HepG2 (cell line): Measurements from ENCODE around the gene PCYOX1L. TPM values are rescaled to one million over a fixed set of nuclear protein-coding genes. Genes with fewer than 3 reads are reported as not detected.

Experiments
- ATAC-seq: fragments of 200-7000 bp; cut with Tn5 transposase; 3 replicates; pipeline ENCODE4 v1.9.1; 2020; ENCODE audit warnings: mild to moderate bottlenecking, moderate library complexity
- BruUV-seq: library from RNA; stranded (reverse); fragments of 400-500 nt; replicated peaks from 2 replicates; lab custom pipeline; 2021; lab: Mats Ljungman, UMichigan
- CTCF ChIA-PET: fragments of 300-600 bp; formaldehyde crosslinking; extraction: SDS; loops from one replicate; lab custom pipeline; 2021; ENCODE audit warnings: low total read pairs, inconsistent platforms, low intra/inter-chr PET ratio; lab: Yijun Ruan, JAX
- POLR2A ChIA-PET: fragments of 350-600 bp; sonication (Branson Sonifier 250); formaldehyde crosslinking; loops from one replicate; lab custom pipeline; 2020; ENCODE audit warnings: antibody characterized with exemption, inconsistent platforms; lab: Yijun Ruan, JAX
- DNase-seq: peaks from one replicate; pipeline ENCODE4 v3.0.0-alpha.2; 2015; ENCODE audit warnings: low spot score
- FAIRE-seq: peaks from 3 replicates; lab custom pipeline; 2011; peaks lifted over from hg19 to GRCh38; lab: Jason Lieb, UNC
- H2AFZ ChIP-seq: one replicate; pipeline ENCODE4 v1.6.1; 2011; ENCODE audit warnings: low read length, inconsistent platforms
- H3K27ac ChIP-seq: fragments of 300-600 bp; 3 replicates; pipeline ENCODE4 v1.8.0; 2011; ENCODE audit warnings: mixed run types, mild to moderate bottlenecking, mixed read lengths, low read length, inconsistent platforms; ENCODE audit not compliant: insufficient read depth; ENCODE audit errors: extremely low read length
- H3K27me3 ChIP-seq, 2 experiments: fragments of 200-600 bp in 1 of 2; 2 replicates in 1 of 2; 3 replicates in 1 of 2; pipeline versions ENCODE4 v1.6.0 to v1.8.0; 2011; ENCODE audit warnings: low read length in 2 of 2, mild to moderate bottlenecking in 2 of 2, moderate library complexity in 2 of 2, inconsistent platforms in 1 of 2; ENCODE audit not compliant: insufficient read depth in 2 of 2, control insufficient read depth in 1 of 2
- H3K36me3 ChIP-seq, 2 experiments: fragments of 200-600 bp in 1 of 2; replicated peaks in 1 of 2; 2 replicates in 1 of 2; 3 replicates in 1 of 2; pipeline versions ENCODE4 v1.5.1 to v1.8.0; 2011; ENCODE audit warnings: low read length in 2 of 2, inconsistent platforms in 1 of 2; ENCODE audit not compliant: insufficient read depth in 2 of 2, control insufficient read depth in 1 of 2
- H3K4me1 ChIP-seq: 2 replicates; pipeline ENCODE4 v1.5.1; 2012; ENCODE audit warnings: low read length, inconsistent platforms; ENCODE audit not compliant: insufficient read depth
- H3K4me2 ChIP-seq: 2 replicates; pipeline ENCODE4 v1.6.0; 2011; ENCODE audit warnings: low read depth, low read length, inconsistent platforms
- H3K4me3 ChIP-seq, 3 experiments: fragments of 200-600 bp in 1 of 3; sonication (generic), shearing (Covaris generic) in 1 of 3; replicated peaks in 1 of 3; 2 replicates each; pipeline ENCODE4 v1.5.1; 2011 to 2016; ENCODE audit warnings: low read length in 3 of 3, inconsistent platforms in 2 of 3, low read depth in 2 of 3, mild to moderate bottlenecking in 2 of 3, control low read depth in 1 of 3, mixed read lengths in 1 of 3; ENCODE audit not compliant: insufficient read depth in 1 of 3
- H3K79me2 ChIP-seq: one replicate; pipeline ENCODE4 v1.6.1; 2011; ENCODE audit warnings: low read length, inconsistent platforms; ENCODE audit not compliant: insufficient read depth
- H3K9ac ChIP-seq: 2 replicates; pipeline ENCODE4 v1.6.0; 2011; ENCODE audit warnings: mild to moderate bottlenecking, low read depth, low read length, inconsistent platforms; ENCODE audit not compliant: insufficient read depth
- H3K9me3 ChIP-seq: 2 replicates; pipeline ENCODE4 v1.5.1; 2012; ENCODE audit warnings: mild to moderate bottlenecking, low read length
- H4K20me1 ChIP-seq: 2 replicates; pipeline ENCODE4 v1.6.0; 2011; ENCODE audit warnings: inconsistent platforms, mild to moderate bottlenecking, low read length, moderate library complexity; ENCODE audit not compliant: insufficient read depth
- LCORL ChIP-seq, 2 experiments: fragments of 450-650 bp in 1 of 2; sonication (generic) in 1 of 2; formaldehyde crosslinking in 1 of 2; IDR thresholded peaks; 2 replicates each; pipeline versions ENCODE4 v1.5.0 to v1.6.1; 2017 to 2020; ENCODE audit warnings: antibody characterized with exemption in 1 of 2, missing genetic modification reagents in 1 of 2
- NR3C1 ChIP-seq: sonication (generic); formaldehyde crosslinking; IDR thresholded peaks from 2 replicates; pipeline ENCODE4 v1.4.0; 2020; ENCODE audit warnings: missing genetic modification reagents
- PHB2 ChIP-seq: fragments of 450-650 bp; IDR thresholded peaks from 2 replicates; pipeline ENCODE4 v1.6.1; 2018; ENCODE audit not compliant: partially characterized antibody
- RBFOX2 ChIP-seq: fragments of 200-400 bp; formaldehyde crosslinking; IDR thresholded peaks from 2 replicates; pipeline ENCODE4 v1.6.1; 2017; ENCODE audit warnings: low read depth, mild to moderate bottlenecking, low read length
- ZNF674 ChIP-seq: sonication (generic); formaldehyde crosslinking; IDR thresholded peaks from 2 replicates; pipeline ENCODE4 v1.5.0; 2020; ENCODE audit warnings: low read depth, mild to moderate bottlenecking, missing genetic modification reagents
- ZNF709 ChIP-seq: sonication (generic); formaldehyde crosslinking; IDR thresholded peaks from 2 replicates; pipeline ENCODE4 v1.5.0; 2020; ENCODE audit warnings: mild to moderate bottlenecking, missing genetic modification reagents
- ZNF720 ChIP-seq: sonication (generic); formaldehyde crosslinking; IDR thresholded peaks from 2 replicates; pipeline ENCODE4 v1.4.0; 2020; ENCODE audit warnings: missing genetic modification reagents
- WGBS: methylation state at CpG from one replicate; pipeline ENCODE4 v1.1.6; 2017; ENCODE audit warnings: low lambda C conversion rate; 5-methylcytosine and 5-hydroxymethylcytosine counted together
- in situ Hi-C: cut with HindIII; loops from 2 replicates; pipeline ENCODE4 v1.10.0; 2017; ENCODE audit warnings: low pct_unique_long_range_greater_than_20kb; ENCODE audit not compliant: extremely low pct_ligation_motif_present
- intact Hi-C: fragments of 100-400 bp; cut with micrococcal nuclease; formaldehyde crosslinking; loops from one replicate; pipeline ENCODE4 v1.10.0; 2022; ENCODE audit not compliant: unreplicated experiment
- polyA plus RNA-seq, 8 experiments: library from polyadenylated mRNA; depleted of rRNA in 3 of 8; stranded (reverse) in 7 of 8; unstranded in 1 of 8; fragments of >200 nt; fragmentation: Illumina TruSeq in 4 of 8; extraction: Trizol in 4 of 8; gene quantifications; 2 replicates each; pipeline versions ENCODE4 v1.2.1 to v1.2.3, GENCODE V29; 2011 to 2016; ENCODE audit warnings: low read depth in 4 of 8, missing spikeins in 1 of 8, mixed read lengths in 1 of 8; ENCODE audit not compliant: insufficient read depth in 1 of 8
- total RNA-seq, 5 experiments: library from RNA; depleted of rRNA; stranded (reverse); fragments of >200 nt; fragmentation: Illumina TruSeq; extraction: Trizol; gene quantifications; 2 replicates each; pipeline ENCODE4 v1.2.3, GENCODE V29; 2016; ENCODE audit warnings: low read depth in 1 of 5
- TF ChIP-seq, protein P1 (sequence below): sonication (generic); formaldehyde crosslinking; IDR thresholded peaks from 2 replicates; pipeline ENCODE4 v1.4.0; 2020; ENCODE audit warnings: missing genetic modification reagents
- TF ChIP-seq, protein P2 (sequence below): sonication (generic); formaldehyde crosslinking; IDR thresholded peaks from one replicate; pipeline ENCODE4 v1.5.1; 2020; ENCODE audit warnings: mild to moderate bottlenecking, missing genetic modification reagents; ENCODE audit errors: not compliant biosample characterization
- TF ChIP-seq, protein P3 (sequence below): sonication (generic); formaldehyde crosslinking; conservative IDR thresholded peaks from 2 replicates; pipeline ENCODE4 v1.4.0; 2020; ENCODE audit warnings: missing genetic modification reagents

PCYOX1L gene
- total and polyA plus RNA-seq, 2 of the 13 experiments (the other 11 are each of a cell fraction or from before 2014, with no cell fraction given) = 1.00 to 3.7 TPM

DNA sequence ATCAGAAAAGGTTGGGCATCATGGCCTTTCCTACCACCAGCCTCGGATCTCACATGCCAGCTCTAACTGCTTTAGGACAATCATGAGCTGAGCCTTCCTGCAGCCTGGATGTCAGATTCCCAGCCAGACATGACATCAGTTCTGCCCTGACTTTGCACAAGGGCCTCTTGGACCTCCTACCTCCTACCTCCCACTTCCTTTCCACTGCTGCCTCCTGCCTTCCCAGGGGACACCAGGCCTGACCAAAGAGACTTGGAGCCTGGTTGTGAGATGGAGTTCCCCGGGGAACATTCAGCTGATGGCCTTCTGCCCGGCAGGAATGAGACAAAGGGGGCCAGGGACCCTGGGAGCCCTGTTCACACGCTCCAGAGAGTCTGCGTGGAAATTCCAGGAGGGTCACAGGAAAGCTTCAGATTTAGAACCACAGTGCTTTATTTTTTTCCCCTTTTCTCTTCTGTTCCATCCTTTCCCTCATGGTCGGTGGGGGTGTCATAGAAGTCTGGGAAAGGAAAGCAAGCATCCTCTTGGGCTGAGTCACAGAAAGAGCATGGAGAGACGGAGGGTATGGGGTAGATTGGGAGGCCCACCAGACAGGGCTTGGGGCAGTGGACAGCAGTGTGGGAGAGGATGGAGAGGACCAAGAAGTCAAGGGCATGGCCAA, 56.7 kb downstream of the PCYOX1L start:
- Histone ChIP-seq H3K79me2 (no peaks in the 10 kb centered on the region), H2AFZ (no peak overlapping the region), H3K36me3 (no peaks in the 10 kb centered on the region), H3K4me1 (peaks cover 74% of the 10 kb centered on the region), H3K27me3 (0 out of 5 replicates have a peak, but pooled peaks cover 0 to 4% of the 10 kb centered on the region in 2 experiments), H3K4me2 (no peak overlapping the region), H3K9ac (no peak overlapping the region), H3K9me3 (no peaks in the 10 kb centered on the region), H3K4me3 (no peak overlapping the region), H3K27ac (no peak overlapping the region), H4K20me1 (no peaks in the 10 kb centered on the region)
- no peak for FAIRE-seq
- TF ChIP-seq RBFOX2 (no peak), ZNF720 (no peak), ZNF709 (CRISPR knock-in tag) (no peak), LCORL (IDR thresholded peaks at IDR 0.05) (no peak), LCORL (CRISPR knock-in tag; IDR thresholded peaks at IDR 0.05) (no peak), NR3C1 (CRISPR knock-in tag) (no peak), ZNF674 (CRISPR knock-in tag) (no peak), PHB2 (no peak)
- TF ChIP-seq, protein P1, sequence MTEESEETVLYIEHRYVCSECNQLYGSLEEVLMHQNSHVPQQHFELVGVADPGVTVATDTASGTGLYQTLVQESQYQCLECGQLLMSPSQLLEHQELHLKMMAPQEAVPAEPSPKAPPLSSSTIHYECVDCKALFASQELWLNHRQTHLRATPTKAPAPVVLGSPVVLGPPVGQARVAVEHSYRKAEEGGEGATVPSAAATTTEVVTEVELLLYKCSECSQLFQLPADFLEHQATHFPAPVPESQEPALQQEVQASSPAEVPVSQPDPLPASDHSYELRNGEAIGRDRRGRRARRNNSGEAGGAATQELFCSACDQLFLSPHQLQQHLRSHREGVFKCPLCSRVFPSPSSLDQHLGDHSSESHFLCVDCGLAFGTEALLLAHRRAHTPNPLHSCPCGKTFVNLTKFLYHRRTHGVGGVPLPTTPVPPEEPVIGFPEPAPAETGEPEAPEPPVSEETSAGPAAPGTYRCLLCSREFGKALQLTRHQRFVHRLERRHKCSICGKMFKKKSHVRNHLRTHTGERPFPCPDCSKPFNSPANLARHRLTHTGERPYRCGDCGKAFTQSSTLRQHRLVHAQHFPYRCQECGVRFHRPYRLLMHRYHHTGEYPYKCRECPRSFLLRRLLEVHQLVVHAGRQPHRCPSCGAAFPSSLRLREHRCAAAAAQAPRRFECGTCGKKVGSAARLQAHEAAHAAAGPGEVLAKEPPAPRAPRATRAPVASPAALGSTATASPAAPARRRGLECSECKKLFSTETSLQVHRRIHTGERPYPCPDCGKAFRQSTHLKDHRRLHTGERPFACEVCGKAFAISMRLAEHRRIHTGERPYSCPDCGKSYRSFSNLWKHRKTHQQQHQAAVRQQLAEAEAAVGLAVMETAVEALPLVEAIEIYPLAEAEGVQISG (CRISPR knock-in tag) = no peak
- TF ChIP-seq, protein P2, sequence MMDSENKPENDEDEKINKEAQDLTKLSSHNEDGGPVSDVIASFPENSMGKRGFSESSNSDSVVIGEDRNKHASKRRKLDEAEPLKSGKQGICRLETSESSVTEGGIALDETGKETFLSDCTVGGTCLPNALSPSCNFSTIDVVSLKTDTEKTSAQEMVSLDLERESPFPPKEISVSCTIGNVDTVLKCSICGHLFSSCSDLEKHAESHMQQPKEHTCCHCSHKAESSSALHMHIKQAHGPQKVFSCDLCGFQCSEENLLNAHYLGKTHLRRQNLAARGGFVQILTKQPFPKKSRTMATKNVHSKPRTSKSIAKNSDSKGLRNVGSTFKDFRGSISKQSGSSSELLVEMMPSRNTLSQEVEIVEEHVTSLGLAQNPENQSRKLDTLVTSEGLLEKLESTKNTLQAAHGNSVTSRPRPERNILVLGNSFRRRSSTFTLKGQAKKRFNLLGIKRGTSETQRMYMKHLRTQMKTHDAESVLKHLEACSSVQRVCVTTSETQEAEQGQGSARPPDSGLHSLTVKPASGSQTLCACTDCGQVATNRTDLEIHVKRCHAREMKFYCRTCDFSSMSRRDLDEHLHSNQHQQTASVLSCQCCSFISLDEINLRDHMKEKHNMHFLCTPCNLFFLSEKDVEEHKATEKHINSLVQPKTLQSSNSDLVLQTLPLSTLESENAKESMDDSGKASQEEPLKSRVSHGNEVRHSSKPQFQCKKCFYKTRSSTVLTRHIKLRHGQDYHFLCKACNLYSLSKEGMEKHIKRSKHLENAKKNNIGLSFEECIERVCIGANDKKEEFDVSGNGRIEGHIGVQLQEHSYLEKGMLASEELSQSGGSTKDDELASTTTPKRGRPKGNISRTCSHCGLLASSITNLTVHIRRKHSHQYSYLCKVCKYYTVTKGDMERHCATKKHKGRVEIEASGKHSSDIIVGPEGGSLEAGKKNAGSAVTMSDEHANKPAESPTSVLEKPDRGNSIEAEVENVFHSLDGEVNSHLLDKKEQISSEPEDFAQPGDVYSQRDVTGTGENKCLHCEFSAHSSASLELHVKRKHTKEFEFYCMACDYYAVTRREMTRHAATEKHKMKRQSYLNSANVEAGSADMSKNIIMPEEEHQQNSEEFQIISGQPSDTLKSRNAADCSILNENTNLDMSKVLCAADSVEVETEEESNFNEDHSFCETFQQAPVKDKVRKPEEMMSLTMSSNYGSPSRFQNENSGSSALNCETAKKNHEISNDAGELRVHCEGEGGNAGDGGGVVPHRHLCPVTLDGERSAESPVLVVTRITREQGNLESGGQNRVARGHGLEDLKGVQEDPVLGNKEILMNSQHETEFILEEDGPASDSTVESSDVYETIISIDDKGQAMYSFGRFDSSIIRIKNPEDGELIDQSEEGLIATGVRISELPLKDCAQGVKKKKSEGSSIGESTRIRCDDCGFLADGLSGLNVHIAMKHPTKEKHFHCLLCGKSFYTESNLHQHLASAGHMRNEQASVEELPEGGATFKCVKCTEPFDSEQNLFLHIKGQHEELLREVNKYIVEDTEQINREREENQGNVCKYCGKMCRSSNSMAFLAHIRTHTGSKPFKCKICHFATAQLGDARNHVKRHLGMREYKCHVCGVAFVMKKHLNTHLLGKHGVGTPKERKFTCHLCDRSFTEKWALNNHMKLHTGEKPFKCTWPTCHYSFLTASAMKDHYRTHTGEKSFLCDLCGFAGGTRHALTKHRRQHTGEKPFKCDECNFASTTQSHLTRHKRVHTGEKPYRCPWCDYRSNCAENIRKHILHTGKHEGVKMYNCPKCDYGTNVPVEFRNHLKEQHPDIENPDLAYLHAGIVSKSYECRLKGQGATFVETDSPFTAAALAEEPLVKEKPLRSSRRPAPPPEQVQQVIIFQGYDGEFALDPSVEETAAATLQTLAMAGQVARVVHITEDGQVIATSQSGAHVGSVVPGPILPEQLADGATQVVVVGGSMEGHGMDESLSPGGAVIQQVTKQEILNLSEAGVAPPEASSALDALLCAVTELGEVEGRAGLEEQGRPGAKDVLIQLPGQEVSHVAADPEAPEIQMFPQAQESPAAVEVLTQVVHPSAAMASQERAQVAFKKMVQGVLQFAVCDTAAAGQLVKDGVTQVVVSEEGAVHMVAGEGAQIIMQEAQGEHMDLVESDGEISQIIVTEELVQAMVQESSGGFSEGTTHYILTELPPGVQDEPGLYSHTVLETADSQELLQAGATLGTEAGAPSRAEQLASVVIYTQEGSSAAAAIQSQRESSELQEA (CRISPR knock-in tag) = no peak
- TF ChIP-seq, protein P3, sequence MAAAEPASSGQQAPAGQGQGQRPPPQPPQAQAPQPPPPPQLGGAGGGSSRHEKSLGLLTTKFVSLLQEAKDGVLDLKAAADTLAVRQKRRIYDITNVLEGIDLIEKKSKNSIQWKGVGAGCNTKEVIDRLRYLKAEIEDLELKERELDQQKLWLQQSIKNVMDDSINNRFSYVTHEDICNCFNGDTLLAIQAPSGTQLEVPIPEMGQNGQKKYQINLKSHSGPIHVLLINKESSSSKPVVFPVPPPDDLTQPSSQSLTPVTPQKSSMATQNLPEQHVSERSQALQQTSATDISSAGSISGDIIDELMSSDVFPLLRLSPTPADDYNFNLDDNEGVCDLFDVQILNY = no peak
- CTCF ChIA-PET = no interaction called here
- POLR2A ChIA-PET = no interaction called here
- WGBS = 21% methylated on average over 7 of the region's 7 CpGs
- no peak for DNase-seq
- no peak for ATAC-seq
- intact Hi-C loops (no loop called here), in situ Hi-C loops (no loop called here)
- BruUV-seq = no TSS peak
